ENCODE data around the gene LMF1.

LMF1 gene

GRCh38 chr16:984736-985636 lies 14.2 kb upstream of the LMF1 start:
- DNase-seq (ENCODE audit: low read depth): no peak

GRCh38 chr16:984121-984694 lies 13.4 kb upstream of the LMF1 start:
- no peak for DNase-seq (ENCODE audit: low read depth)

- no peak for DNase-seq (ENCODE audit: low read depth)
Observed at GRCh38 chr16:983044-984030, 12.6 kb upstream of the LMF1 start.

- no peak for DNase-seq (ENCODE audit: low read depth)
Observed at GRCh38 chr16:982145-983043, 11.6 kb upstream of the LMF1 start.

GRCh38 chr16:981695-982144 lies 10.9 kb upstream of the LMF1 start, which contains the start of gene SOX8:
TSS of gene SOX8 (plus strand) at chr16:981770. CDS start at chr16:981923, 153 bp downstream.
- DNase-seq (ENCODE audit: low read depth): no peak

GRCh38 chr16:980595-980854 lies 9.7 kb upstream of the LMF1 start:
- no peak for DNase-seq (ENCODE audit: low read depth)

GRCh38 chr16:979859-980594 lies 9.2 kb upstream of the LMF1 start:
- DNase-seq (ENCODE audit: low read depth): no peak

- DNase-seq (ENCODE audit: low read depth): no peak
Observed at GRCh38 chr16:979147-979546, 8.4 kb upstream of the LMF1 start.

- no peak for DNase-seq (ENCODE audit: low read depth)
Observed at GRCh38 chr16:978403-978802, 7.6 kb upstream of the LMF1 start.

- DNase-seq (ENCODE audit: low read depth): no peak
Observed at GRCh38 chr16:977896-978295, 7.1 kb upstream of the LMF1 start.

- DNase-seq (ENCODE audit: low read depth): no peak
Observed at GRCh38 chr16:977081-977701, 6.4 kb upstream of the LMF1 start.

- no peak for DNase-seq (ENCODE audit: low read depth)
Observed at GRCh38 chr16:976389-976931, 5.7 kb upstream of the LMF1 start.

- DNase-seq (ENCODE audit: low read depth): no peak
Observed at GRCh38 chr16:975291-975690, 4.5 kb upstream of the LMF1 start.

- no peak for DNase-seq (ENCODE audit: low read depth)
Observed at GRCh38 chr16:974611-975261, 4.0 kb upstream of the LMF1 start.

- DNase-seq (ENCODE audit: low read depth): no peak
Observed at GRCh38 chr16:974001-974601, 3.3 kb upstream of the LMF1 start.

- no peak for DNase-seq (ENCODE audit: low read depth)
Observed at GRCh38 chr16:973366-973765, 2.6 kb upstream of the LMF1 start.

- no peak for DNase-seq (ENCODE audit: low read depth)
Observed at GRCh38 chr16:972316-973002, 1.7 kb upstream of the LMF1 start.

- DNase-seq (ENCODE audit: low read depth): no peak
Observed at GRCh38 chr16:971981-972315, 1.2 kb upstream of the LMF1 start.

- DNase-seq (ENCODE audit: low read depth): no peak
Observed at GRCh38 chr16:971582-971905, 760 bp upstream of the LMF1 start.
